GM23338 (cell line): ENCODE measurements around the gene C2CD3. TPM values are rescaled to one million over a fixed set of nuclear protein-coding genes. Genes with fewer than 3 reads are reported as not detected.

Experiments
- EZH2 ChIP-seq: fragments of 200-600 bp; sonication (generic); IDR thresholded peaks from one replicate; pipeline ENCODE4 v1.8.0; 2017; ENCODE audit warnings: antibody characterized with exemption, mild to moderate bottlenecking, low read depth; ENCODE audit not compliant: unreplicated experiment
- POLR2AphosphoS5 ChIP-seq: IDR thresholded peaks from 2 replicates; pipeline ENCODE4 v1.6.1; 2016; ENCODE audit warnings: antibody characterized with exemption, low read depth
- ZNF114 ChIP-seq: fragments of 250-450 bp; sonication (Bioruptor Pico); IDR thresholded peaks from 2 replicates; pipeline ENCODE4 v1.5.0; 2020; ENCODE audit warnings: mild to moderate bottlenecking, moderate library complexity
- polyA plus RNA-seq: library from polyadenylated mRNA; unstranded; fragments of >200 nt; fragmentation: Nextera tagmentation; extraction: Ambion mirVana; gene quantifications from 2 replicates; pipeline ENCODE4 v1.2.1, GENCODE V29; 2016
- total RNA-seq: library from RNA; depleted of rRNA; stranded (reverse); fragments of >200 nt; shearing (Covaris generic); gene quantifications from 2 replicates; pipeline ENCODE4 v1.2.3, GENCODE V29; 2014
- TF ChIP-seq, protein P1 (sequence below): fragments of 250-450 bp; sonication (Bioruptor Pico); IDR thresholded peaks from 2 replicates; pipeline ENCODE4 v1.5.0; 2020; ENCODE audit warnings: mild to moderate bottlenecking, moderate library complexity
- TF ChIP-seq, protein P2 (sequence below), 2 experiments: fragments of 200-600 bp in 1 of 2; sonication (generic) in 1 of 2; conservative IDR thresholded peaks; 2 replicates each; pipeline versions ENCODE4 v1.5.1 to v1.6.1; 2016 to 2017; ENCODE audit warnings: antibody characterized with exemption in 2 of 2, low read depth in 2 of 2, mild to moderate bottlenecking in 2 of 2, moderate library complexity in 1 of 2
- TF ChIP-seq, protein P3 (sequence below): IDR thresholded peaks from 2 replicates; pipeline ENCODE4 v1.6.1; 2016; ENCODE audit warnings: antibody characterized with exemption

C2CD3 gene
- total and polyA plus RNA-seq, 2 experiments from 2014 or later = 15.5 to 29.5 TPM

DNA sequence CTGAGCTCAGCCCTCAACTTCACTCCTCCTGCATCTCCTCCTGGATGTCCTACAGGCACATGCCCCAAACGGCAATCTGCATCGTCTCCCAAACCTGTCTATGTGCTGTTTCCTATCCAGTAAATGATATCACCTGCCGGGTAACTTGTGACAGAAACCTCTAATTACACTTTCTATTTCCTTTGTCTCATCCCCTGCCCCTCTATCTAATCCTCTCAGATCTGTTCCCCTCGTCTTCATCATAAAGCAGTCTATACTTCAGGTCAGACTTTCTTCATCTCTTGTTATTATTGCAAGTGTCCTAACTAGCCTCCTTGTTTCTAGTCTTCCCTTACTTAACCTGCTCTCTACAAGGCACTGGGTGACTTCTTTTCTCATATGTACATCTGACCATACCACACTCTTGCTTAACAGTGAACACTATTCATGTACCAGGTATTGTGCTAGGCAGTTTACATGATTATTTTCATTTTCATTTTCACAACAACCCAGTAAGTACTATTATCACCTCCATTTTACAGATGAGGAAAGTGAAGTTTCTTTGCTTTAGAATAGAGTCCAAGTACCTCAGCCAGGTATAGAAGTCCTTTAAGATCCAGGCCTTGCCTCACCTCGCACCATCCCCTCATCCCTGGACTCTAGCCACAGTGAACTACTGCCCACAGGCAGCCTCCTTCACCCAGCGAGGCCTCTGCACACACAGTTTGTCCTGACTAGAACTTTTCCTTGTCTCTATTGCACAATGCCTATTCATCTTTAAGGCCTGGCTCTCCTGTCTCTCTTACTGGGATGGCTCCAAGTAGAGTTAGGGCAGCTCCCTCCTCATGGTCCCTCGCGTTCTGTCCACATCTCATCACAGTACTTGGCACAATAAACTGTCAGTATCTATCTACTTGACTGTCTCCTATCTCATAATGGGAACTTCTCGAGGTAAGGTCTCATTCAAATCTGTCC, 139.8 kb downstream of the C2CD3 start (continued):
- TF ChIP-seq, protein P1, sequence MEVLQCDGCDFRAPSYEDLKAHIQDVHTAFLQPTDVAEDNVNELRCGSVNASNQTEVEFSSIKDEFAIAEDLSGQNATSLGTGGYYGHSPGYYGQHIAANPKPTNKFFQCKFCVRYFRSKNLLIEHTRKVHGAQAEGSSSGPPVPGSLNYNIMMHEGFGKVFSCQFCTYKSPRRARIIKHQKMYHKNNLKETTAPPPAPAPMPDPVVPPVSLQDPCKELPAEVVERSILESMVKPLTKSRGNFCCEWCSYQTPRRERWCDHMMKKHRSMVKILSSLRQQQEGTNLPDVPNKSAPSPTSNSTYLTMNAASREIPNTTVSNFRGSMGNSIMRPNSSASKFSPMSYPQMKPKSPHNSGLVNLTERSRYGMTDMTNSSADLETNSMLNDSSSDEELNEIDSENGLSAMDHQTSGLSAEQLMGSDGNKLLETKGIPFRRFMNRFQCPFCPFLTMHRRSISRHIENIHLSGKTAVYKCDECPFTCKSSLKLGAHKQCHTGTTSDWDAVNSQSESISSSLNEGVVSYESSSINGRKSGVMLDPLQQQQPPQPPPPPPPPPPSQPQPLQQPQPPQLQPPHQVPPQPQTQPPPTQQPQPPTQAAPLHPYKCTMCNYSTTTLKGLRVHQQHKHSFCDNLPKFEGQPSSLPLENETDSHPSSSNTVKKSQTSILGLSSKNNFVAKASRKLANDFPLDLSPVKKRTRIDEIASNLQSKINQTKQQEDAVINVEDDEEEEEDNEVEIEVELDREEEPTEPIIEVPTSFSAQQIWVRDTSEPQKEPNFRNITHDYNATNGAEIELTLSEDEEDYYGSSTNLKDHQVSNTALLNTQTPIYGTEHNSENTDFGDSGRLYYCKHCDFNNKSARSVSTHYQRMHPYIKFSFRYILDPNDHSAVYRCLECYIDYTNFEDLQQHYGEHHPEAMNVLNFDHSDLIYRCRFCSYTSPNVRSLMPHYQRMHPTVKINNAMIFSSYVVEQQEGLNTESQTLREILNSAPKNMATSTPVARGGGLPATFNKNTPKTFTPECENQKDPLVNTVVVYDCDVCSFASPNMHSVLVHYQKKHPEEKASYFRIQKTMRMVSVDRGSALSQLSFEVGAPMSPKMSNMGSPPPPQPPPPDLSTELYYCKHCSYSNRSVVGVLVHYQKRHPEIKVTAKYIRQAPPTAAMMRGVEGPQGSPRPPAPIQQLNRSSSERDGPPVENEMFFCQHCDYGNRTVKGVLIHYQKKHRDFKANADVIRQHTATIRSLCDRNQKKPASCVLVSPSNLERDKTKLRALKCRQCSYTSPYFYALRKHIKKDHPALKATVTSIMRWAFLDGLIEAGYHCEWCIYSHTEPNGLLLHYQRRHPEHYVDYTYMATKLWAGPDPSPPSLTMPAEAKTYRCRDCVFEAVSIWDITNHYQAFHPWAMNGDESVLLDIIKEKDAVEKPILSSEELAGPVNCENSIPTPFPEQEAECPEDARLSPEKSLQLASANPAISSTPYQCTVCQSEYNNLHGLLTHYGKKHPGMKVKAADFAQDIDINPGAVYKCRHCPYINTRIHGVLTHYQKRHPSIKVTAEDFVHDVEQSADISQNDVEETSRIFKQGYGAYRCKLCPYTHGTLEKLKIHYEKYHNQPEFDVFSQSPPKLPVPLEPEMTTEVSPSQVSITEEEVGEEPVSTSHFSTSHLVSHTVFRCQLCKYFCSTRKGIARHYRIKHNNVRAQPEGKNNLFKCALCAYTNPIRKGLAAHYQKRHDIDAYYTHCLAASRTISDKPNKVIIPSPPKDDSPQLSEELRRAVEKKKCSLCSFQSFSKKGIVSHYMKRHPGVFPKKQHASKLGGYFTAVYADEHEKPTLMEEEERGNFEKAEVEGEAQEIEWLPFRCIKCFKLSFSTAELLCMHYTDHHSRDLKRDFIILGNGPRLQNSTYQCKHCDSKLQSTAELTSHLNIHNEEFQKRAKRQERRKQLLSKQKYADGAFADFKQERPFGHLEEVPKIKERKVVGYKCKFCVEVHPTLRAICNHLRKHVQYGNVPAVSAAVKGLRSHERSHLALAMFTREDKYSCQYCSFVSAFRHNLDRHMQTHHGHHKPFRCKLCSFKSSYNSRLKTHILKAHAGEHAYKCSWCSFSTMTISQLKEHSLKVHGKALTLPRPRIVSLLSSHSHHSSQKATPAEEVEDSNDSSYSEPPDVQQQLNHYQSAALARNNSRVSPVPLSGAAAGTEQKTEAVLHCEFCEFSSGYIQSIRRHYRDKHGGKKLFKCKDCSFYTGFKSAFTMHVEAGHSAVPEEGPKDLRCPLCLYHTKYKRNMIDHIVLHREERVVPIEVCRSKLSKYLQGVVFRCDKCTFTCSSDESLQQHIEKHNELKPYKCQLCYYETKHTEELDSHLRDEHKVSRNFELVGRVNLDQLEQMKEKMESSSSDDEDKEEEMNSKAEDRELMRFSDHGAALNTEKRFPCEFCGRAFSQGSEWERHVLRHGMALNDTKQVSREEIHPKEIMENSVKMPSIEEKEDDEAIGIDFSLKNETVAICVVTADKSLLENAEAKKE (CRISPR knock-in tag) = no peak
- TF ChIP-seq, protein P2, sequence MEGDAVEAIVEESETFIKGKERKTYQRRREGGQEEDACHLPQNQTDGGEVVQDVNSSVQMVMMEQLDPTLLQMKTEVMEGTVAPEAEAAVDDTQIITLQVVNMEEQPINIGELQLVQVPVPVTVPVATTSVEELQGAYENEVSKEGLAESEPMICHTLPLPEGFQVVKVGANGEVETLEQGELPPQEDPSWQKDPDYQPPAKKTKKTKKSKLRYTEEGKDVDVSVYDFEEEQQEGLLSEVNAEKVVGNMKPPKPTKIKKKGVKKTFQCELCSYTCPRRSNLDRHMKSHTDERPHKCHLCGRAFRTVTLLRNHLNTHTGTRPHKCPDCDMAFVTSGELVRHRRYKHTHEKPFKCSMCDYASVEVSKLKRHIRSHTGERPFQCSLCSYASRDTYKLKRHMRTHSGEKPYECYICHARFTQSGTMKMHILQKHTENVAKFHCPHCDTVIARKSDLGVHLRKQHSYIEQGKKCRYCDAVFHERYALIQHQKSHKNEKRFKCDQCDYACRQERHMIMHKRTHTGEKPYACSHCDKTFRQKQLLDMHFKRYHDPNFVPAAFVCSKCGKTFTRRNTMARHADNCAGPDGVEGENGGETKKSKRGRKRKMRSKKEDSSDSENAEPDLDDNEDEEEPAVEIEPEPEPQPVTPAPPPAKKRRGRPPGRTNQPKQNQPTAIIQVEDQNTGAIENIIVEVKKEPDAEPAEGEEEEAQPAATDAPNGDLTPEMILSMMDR (conservative IDR thresholded peaks at IDR 0.05; ENCODE audit: low read depth in 2 of 2) = no peak
- TF ChIP-seq, protein P3, sequence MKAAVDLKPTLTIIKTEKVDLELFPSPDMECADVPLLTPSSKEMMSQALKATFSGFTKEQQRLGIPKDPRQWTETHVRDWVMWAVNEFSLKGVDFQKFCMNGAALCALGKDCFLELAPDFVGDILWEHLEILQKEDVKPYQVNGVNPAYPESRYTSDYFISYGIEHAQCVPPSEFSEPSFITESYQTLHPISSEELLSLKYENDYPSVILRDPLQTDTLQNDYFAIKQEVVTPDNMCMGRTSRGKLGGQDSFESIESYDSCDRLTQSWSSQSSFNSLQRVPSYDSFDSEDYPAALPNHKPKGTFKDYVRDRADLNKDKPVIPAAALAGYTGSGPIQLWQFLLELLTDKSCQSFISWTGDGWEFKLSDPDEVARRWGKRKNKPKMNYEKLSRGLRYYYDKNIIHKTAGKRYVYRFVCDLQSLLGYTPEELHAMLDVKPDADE = no peak
- TF ChIP-seq POLR2AphosphoS5 (no peak), EZH2 (no peak), ZNF114 (CRISPR knock-in tag) (no peak)
